GM19467 (cell line): Measurements from ENCODE around the gene RPS6KA1.
"Not testable (repeated sequence)": the region's sequence is repeated elsewhere in the genome, so short reads cannot be mapped to it uniquely, and the experiment has no call there.

Experiments used
- ATAC-seq: cut with Tn5 transposase; IDR thresholded peaks from one replicate; pipeline ENCODE4 v1.9.1; 2021; ENCODE audit warnings: mild to moderate bottlenecking, moderate library complexity; ENCODE audit not compliant: unreplicated experiment

RPS6KA1 gene

DNA sequence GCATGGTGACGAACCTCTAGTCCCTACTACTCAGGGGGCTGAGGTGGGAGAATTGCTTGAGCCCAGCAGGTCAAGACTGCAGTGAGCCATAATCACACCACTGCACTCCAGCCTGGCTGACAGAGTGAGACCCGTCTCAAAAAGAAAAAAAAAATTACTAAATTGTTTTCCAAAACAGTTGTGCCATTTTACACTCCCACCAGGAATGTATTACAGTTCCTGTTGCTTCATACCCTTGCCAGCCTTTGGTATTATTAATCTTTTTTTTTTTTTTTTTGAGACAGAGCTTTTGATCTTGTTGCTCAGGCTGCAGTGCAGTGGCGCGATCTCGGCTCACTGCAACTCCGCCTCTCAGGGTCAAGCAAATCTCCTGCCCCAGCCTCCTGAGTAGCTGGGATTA, 55.9 kb downstream of the RPS6KA1 start:
- ATAC-seq = no peak

DNA sequence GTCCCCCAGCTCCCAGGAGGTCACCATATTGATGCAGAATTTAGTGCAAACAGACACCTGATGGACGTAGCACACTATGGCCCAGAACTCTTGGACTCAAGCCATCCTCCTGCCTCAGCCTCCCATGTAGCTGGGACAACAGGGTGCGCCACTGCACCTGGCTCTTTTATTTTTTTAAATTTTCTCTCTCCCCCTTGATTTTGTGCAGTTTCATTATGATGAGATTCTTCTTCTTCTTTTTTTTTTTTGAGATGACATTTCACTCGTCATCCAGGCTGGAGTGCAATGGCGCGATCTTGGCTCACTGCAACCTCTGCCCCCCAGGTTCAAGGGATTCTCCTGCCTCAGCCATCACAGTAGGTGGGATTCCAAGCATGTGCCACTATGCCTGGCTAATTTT, 63.8 kb downstream of the RPS6KA1 start:
- no peak for ATAC-seq

DNA sequence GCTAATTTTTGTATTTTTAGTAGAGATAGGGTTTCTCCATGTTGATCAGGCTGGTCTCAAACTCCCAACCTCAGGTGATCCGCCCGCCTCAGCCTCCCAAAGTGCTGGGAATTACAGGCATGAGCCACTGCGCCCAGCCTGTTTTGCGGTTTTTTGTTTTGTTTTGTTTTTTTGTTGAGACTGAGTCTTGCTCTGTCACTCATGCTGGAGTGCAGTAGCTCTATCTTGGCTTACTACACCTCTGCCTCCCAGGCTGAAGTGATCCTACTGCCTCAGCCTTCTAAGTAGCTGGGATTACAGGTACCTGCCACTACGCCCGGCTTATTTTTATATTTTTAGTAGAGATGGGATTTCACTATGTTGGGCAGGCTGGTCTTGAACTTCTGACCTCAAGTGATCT, 65.0 kb downstream of the RPS6KA1 start:
- not testable (repeated sequence) for ATAC-seq

DNA sequence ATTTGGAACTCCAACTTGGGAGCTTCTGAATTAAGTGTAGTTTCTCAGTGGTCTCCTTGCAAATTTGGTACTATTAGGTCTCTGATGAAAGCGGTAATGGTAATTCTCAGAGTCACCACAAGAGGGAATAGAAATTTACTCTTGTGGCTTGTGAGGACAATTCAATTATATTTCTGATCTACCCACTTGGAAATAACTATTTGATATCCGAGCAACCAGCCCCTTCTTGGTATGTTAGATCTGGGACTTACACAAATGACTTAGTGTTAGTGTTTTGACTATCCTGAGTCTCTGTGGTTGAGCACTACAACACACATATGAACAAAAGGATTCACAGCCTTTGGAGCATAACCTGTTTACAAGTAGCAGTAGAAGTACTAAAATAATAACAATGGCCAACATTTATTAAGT, 68.1 kb downstream of the RPS6KA1 start:
- ATAC-seq = no peak

DNA sequence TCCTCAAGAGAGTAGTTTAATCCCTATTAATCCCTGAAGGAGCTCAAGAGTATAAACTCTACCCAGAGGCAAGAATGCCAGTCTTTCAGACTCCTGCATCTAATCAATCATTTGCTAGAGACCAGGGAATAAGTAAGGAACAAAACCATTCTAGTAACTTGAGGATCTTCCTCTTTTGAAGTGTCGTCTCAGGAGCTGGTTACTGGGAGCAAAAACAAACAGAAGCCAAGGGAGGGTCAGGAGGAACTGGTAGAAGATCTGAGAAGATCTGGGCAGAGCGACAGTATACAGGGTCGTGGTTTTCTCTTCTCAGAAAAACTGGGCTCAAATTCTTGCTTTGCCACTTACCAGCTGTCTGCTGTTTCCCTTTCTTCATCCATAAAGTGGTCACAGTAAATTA, 69.3 kb downstream of the RPS6KA1 start:
- ATAC-seq = no peak

DNA sequence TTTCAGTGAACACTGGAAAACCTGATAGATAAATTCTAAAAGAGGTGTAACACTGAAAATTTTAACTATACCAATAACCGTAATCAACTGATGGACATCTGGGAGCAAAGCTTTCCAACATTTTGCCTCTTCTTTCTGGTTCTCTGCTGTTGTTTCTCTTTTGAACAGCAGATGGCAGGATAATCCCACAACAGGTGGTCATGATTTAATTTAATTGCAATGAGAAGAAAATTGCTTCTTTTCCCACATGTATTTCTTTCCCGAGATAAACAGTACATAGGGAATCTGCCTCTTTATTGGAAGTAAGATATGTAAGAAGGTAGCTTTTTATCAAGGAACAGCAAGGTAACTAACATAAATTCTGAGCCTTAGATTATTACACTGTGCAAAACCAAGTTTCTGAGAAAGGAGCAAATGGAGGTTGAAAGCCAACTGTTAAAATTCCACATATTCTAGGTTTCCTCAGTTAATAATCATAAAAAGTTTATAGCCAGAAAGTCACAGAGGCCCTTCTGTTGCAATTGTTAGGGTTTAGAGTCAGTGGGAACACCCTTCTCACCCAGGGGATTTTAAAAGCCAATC, 72.9 kb downstream of the RPS6KA1 start:
- ATAC-seq = no peak

DNA sequence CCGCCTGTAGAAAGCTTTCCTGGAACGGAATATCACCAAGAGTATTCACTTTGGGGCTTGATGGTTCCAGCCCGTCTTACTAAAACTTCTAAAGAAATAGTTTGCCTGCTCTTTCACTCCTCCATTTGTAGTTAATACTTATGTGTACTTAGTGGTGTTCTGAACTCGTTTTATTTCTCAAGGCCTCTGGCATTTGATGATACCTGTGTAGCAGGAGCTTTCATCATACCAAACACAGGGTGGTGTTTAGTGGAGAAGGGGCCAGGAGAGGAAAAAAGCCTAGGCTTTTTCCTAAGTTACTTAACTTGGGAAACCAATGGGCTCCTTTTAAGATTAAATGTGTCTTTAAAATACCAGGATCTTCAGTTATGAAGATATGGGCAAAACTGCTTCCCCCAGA, 74.3 kb downstream of the RPS6KA1 start:
- no peak for ATAC-seq

DNA sequence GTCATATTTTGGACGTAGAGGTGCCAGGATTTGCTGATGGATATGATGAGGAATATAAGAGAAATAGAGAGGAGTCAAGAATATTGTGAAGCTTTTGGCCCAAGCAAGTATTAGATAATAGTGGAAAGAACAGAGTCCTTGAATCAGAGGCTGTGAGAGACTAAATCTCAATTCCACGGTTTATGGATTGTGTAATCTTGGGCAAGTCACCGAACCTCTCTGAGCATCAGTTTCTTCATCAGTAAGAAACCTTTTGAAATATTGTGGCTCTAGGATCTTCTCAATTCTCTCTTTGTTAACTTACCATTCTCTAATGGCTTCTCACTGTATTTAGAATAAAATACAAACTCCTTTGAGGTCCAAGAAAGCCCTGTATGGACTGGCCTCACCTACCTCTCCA, 77.6 kb downstream of the RPS6KA1 start:
- ATAC-seq = no peak

DNA sequence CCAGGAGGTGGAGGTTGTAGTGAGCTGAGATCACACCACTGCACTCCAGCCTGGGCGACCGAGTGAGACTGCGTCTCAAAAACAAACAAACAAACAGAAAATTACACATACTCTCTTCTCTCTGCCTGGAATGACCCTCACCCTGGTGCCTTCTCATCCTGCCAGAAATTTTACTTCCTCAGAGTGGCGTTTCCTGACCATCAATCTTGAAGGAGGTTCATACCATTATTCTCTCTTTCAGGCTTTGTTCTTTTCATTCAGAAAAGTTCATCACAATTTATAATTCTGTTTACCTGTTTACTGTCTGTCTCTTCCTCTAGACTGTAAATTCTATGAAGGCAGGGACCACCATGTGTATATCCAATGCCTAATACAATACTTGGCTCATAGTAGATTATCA, 79.3 kb downstream of the RPS6KA1 start:
- no peak for ATAC-seq

DNA sequence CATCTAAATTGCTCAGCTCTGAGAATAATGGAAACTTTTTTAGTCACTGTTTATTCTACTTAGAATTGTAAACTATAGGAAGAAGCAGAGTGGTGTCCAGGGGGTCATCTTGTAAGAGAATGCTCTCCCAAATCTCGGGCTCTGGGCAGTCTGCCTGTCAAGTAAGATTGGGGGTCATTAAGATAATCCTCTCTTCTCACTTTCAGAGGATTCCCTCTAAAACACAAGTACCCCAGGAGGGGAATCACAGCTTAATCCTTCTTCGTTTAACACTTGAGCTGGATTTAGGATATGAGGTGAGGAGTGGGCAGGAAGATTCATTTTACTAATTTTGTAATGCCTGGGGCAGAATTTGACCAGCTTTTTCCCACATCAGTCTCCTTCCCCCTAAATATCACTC, 81.2 kb downstream of the RPS6KA1 start:
- no peak for ATAC-seq

DNA sequence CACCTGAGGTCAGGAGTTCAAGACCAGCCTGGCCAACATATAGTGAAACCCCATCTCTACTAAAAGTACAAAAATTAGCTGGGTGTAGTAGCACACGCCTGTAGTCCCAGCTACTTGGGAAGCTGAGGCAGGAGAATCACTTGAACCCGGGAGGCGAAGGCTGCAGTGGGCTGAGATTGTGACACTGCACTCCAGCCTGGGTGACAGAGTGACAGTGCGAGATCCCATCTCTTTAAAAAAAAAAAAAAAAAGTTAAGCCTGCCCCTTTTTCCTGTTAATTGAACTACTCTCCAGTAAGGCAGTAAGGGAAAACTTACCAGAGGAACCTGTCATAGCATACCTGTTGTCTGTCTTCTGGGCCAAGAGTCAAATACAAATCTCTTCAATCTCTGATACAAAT, 83.1 kb downstream of the RPS6KA1 start:
- not testable (repeated sequence) for ATAC-seq

DNA sequence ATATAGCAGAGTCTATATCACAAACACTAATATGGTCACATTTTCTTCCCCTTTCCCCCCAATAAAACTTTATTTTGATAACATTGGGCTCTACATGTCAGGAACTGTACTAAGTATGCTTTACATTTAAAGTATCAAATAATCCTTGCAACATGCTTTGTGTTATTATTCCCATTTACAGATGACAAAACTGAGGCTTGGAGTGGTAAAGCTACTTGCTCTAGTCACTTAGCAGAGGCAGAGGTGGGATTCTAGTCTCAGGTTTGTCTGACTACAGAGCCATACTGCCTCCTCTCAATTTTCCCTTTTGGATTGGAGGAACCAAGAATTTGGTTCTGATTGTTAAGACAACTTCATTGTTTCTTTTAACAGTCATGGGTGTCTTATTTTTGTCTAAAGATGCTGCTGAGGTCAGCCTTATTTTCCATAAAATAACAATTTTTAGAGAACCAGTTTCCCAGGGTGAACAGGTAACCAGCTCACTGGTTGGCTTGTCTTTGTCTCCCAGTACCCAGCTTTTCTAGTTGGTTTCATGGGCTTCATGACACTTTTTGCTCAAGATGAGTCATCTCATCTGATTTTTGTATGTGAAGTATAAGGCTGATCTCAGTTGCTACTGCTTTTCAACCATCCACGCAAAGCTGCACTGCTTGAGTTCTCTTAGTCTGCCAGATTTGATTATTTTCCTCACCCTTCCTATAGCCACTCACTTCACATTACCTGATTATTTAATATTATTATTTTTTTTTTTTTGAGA, 85.3 kb downstream of the RPS6KA1 start:
- ATAC-seq = no peak

DNA sequence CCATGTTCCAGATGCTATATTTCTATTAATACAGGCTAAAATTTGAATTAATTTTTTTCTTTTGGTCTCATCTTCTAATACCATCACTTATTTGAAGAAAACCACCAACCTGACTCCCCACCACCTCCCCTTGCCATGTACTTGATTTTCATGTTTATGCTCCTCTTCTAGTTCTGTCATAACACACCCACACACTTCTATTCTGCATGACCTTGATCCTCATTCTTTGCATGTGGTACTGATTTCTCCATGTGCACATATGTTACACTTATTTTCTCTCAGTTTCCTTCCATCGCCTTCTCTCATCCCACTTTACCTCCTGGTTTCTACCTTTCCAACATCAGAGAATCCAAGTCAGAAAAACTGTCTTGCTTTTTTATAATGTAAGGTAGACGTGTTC, 87.3 kb downstream of the RPS6KA1 start:
- ATAC-seq = no peak

DNA sequence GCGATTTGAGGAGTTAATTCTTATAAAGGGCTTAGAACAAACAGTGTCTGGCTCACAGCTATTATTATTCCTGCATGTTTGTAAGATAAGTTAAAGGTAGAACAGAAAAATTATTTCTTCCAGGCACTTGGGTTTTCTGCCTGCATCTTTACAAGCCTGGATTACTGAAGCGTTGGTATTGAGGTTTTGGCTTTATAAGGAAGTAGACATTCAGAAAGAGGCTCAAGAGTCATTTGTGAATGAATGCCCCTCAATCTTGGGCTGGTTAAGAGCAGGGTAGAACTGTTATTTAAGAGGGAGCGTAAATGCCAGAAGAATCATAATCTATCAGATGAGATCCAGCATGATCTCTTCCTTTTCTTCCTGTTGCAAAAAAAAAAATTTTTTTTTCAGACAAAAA, 89.0 kb downstream of the RPS6KA1 start:
- no peak for ATAC-seq
